Neuronal stem cell (in vitro differentiated cells): ENCODE measurements around the gene SMKR1. TPM values are rescaled to one million over a fixed set of nuclear protein-coding genes. Genes with fewer than 3 reads are reported as not detected.
A peak's percentile ranks its signal among the peaks of the same experiment; 100 is the strongest.

Experiments
- DNase-seq: peaks from one replicate; pipeline ENCODE4 v3.0.0-alpha.2; 2013; ENCODE audit warnings: low spot score
- H2AFZ ChIP-seq: one replicate; pipeline ENCODE4 v1.6.1; 2013; ENCODE audit warnings: mild to moderate bottlenecking, low read length, inconsistent platforms
- H2AK5ac ChIP-seq: 2 replicates; pipeline ENCODE4 v1.6.1; 2013; ENCODE audit warnings: low read depth, mild to moderate bottlenecking, inconsistent platforms, low read length, moderate library complexity, mixed read lengths
- H2BK120ac ChIP-seq: 2 replicates; pipeline ENCODE4 v1.6.1; 2013; ENCODE audit warnings: low read depth, mild to moderate bottlenecking, inconsistent platforms, low read length, moderate library complexity, mixed read lengths
- H2BK12ac ChIP-seq: one replicate; pipeline ENCODE4 v1.6.1; 2013; ENCODE audit warnings: low read length, inconsistent platforms
- H2BK15ac ChIP-seq: 2 replicates; pipeline ENCODE4 v1.6.1; 2013; ENCODE audit warnings: mild to moderate bottlenecking, low read length, inconsistent platforms, mixed read lengths
- H2BK5ac ChIP-seq: one replicate; pipeline ENCODE4 v1.6.1; 2013; ENCODE audit warnings: inconsistent platforms, mild to moderate bottlenecking, low read length, moderate library complexity
- H3K14ac ChIP-seq: one replicate; pipeline ENCODE4 v1.6.1; 2013; ENCODE audit warnings: low read length, inconsistent platforms
- H3K18ac ChIP-seq: 2 replicates; pipeline ENCODE4 v1.6.1; 2013; ENCODE audit warnings: low read length, inconsistent platforms
- H3K23ac ChIP-seq: 2 replicates; pipeline ENCODE4 v1.6.1; 2013; ENCODE audit warnings: low read depth, mild to moderate bottlenecking, mixed read lengths, low read length, inconsistent platforms; ENCODE audit not compliant: poor library complexity
- H3K27ac ChIP-seq: replicated peaks from 3 replicates; pipeline ENCODE4 v1.5.1; 2013; ENCODE audit warnings: low read length, inconsistent platforms
- H3K27me3 ChIP-seq, 3 experiments: 2 replicates each; pipeline ENCODE4 v1.6.1; 2013; ENCODE audit warnings: low read length in 3 of 3, mild to moderate bottlenecking in 2 of 3, inconsistent platforms in 1 of 3, low read depth in 1 of 3, mixed read lengths in 1 of 3, moderate library complexity in 1 of 3; ENCODE audit not compliant: control insufficient read depth in 3 of 3, insufficient read depth in 3 of 3
- H3K36me3 ChIP-seq, 2 donors: replicated peaks in 1 of 2; 2 replicates each; pipeline ENCODE4 v1.6.1; 2013; ENCODE audit warnings: low read length in 2 of 2; ENCODE audit not compliant: control insufficient read depth in 2 of 2, insufficient read depth in 2 of 2
- H3K4ac ChIP-seq: 2 replicates; pipeline ENCODE4 v1.6.1; 2013; ENCODE audit warnings: inconsistent platforms, mild to moderate bottlenecking, low read length, moderate library complexity
- H3K4me1 ChIP-seq, 2 donors: 1 replicate in 1 of 2; 2 replicates in 1 of 2; pipeline ENCODE4 v1.6.1; 2013; ENCODE audit warnings: low read length in 2 of 2, low read depth in 1 of 2; ENCODE audit not compliant: control insufficient read depth in 2 of 2, insufficient read depth in 1 of 2
- H3K4me2 ChIP-seq: one replicate; pipeline ENCODE4 v1.6.1; 2013; ENCODE audit warnings: mild to moderate bottlenecking, low read length, inconsistent platforms; ENCODE audit not compliant: insufficient read depth, poor library complexity, severe bottlenecking
- H3K4me3 ChIP-seq, 2 donors: 2 replicates each; pipeline ENCODE4 v1.5.1; 2013; ENCODE audit warnings: low read length in 2 of 2, mild to moderate bottlenecking in 2 of 2, inconsistent platforms in 1 of 2, moderate library complexity in 1 of 2
- H3K79me1 ChIP-seq: one replicate; pipeline ENCODE4 v1.6.1; 2013; ENCODE audit warnings: low read depth, mild to moderate bottlenecking, inconsistent platforms, low read length, moderate library complexity
- H3K9ac ChIP-seq: one replicate; pipeline ENCODE4 v1.6.1; 2013; ENCODE audit warnings: mild to moderate bottlenecking, low read depth, low read length, inconsistent platforms; ENCODE audit not compliant: poor library complexity
- H3K9me3 ChIP-seq, 2 donors: replicated peaks in 1 of 2; 2 replicates each; pipeline versions ENCODE3 to v1.6.1; 2013; ENCODE audit warnings: low read length in 2 of 2, mild to moderate bottlenecking in 2 of 2, inconsistent platforms in 1 of 2, low read depth in 1 of 2, mixed read lengths in 1 of 2, moderate library complexity in 1 of 2; ENCODE audit not compliant: control insufficient read depth in 2 of 2, insufficient read depth in 1 of 2
- H4K8ac ChIP-seq: one replicate; pipeline ENCODE4 v1.6.1; 2013; ENCODE audit warnings: low read depth, mild to moderate bottlenecking, inconsistent platforms, low read length, moderate library complexity
- H4K91ac ChIP-seq: one replicate; pipeline ENCODE4 v1.6.1; 2013; ENCODE audit warnings: low read length, low read depth, mild to moderate bottlenecking, inconsistent platforms; ENCODE audit not compliant: poor library complexity
- WGBS, 2 donors: extraction: QIAGEN DNeasy Blood & Tissue Kit; methylation state at CpG; one replicate each; pipeline ENCODE4 v1.1.7; 2013; ENCODE audit warnings: missing lambda C conversion rate in 2 of 2, mixed read lengths in 1 of 2; ENCODE audit not compliant: insufficient read length in 2 of 2, insufficient replicate concordance in 1 of 2; ENCODE audit errors: extremely low coverage in 2 of 2; 5-methylcytosine and 5-hydroxymethylcytosine counted together
- small RNA-seq: library from polyadenylated mRNA; stranded (forward); fragments of <200 nt; extraction: miRNeasy Mini kit (QIAGEN cat#:217004); gene quantifications from one replicate; pipeline ENCODE3, GENCODE V24; 2013; ENCODE audit not compliant: insufficient read depth

Gene SMKR1

DNA sequence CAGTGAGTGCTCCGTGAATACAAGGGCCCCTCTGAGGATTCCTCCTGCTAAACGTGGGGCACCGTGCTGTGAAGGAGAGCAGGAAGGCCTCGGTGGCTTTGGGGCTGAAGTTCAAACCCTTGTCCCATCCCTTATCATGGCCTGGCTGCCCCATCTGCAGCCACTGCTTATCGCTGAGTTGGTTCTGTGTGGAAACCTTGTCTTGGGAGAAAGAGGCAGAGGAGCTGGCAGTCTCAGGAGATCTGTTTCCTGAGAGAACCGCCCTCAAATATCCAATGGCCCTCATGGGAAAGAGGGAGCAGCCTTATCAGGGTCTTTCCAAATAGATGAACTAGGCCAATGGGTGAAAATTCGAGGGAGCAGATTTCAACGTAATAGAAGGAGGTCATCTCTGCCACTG lies 57.2 kb downstream of the SMKR1 start:
- Histone ChIP-seq H3K14ac (no peak overlapping the region), H3K4me3 (no peak overlapping the region), H3K4me2 (no peak overlapping the region), H3K18ac (no peak overlapping the region), H3K79me1 (no peaks in the 10 kb centered on the region), H3K9me3 (no peaks in the 10 kb centered on the region), H3K27me3 (peaks cover 0 to 48% (median 0%) of the 10 kb centered on the region in 3 experiments), H3K23ac (no peak overlapping the region), H3K4me1 (peaks cover 2 to 5% of the 10 kb centered on the region in 2 donors), H2AFZ (no peak overlapping the region), H2AK5ac (no peak overlapping the region), H3K27ac (no peak overlapping the region), H4K8ac (no peak overlapping the region), H3K4ac (no peak overlapping the region), H2BK15ac (no peak overlapping the region), H2BK5ac (no peak overlapping the region), H3K36me3 (no peaks in the 10 kb centered on the region), H3K9ac (no peak overlapping the region), H4K91ac (no peak overlapping the region), H2BK120ac (no peak overlapping the region), H2BK12ac (no peak overlapping the region)
- WGBS, 2 donors = no CpG with 5 or more reads among the region's 8 CpGs
- DNase-seq = no peak

- no peaks in the 10 kb centered on the region for H3K9me3 ChIP-seq
- H3K18ac ChIP-seq = no peak overlapping the region
- no peaks in the 10 kb centered on the region for H3K79me1 ChIP-seq
- H2AK5ac ChIP-seq = no peak overlapping the region
- no peak overlapping the region for H3K27ac ChIP-seq
- no peak overlapping the region for H2BK120ac ChIP-seq
- H4K8ac ChIP-seq = no peak overlapping the region
- H3K9ac ChIP-seq = no peak overlapping the region
- no peaks in the 10 kb centered on the region for H3K36me3 ChIP-seq
- H2BK5ac ChIP-seq = no peak overlapping the region
- H3K27me3 ChIP-seq = peaks cover 0 to 48% (median 0%) of the 10 kb centered on the region in 3 experiments
- peak overlapping the region; percentile 8 for H2AFZ ChIP-seq
- DNase-seq = no peak
- no peak overlapping the region for H2BK12ac ChIP-seq
- H3K4me1 ChIP-seq = peaks cover 2 to 5% of the 10 kb centered on the region in 2 donors
- H3K14ac ChIP-seq = no peak overlapping the region
- no peak overlapping the region for H2BK15ac ChIP-seq
- no peak overlapping the region for H3K4me2 ChIP-seq
- H3K23ac ChIP-seq = no peak overlapping the region
- no CpG with 5 or more reads among the region's 5 CpGs for WGBS, 2 donors
- H4K91ac ChIP-seq = no peak overlapping the region
- no peak overlapping the region for H3K4me3 ChIP-seq
- no peak overlapping the region for H3K4ac ChIP-seq
Observed at GRCh38 chr7:129560831-129561230, 58.5 kb downstream of the SMKR1 start.

- H2AFZ ChIP-seq = peak overlapping the region; percentile 54
- H2BK5ac ChIP-seq = no peak overlapping the region
- H3K4me1 ChIP-seq = peaks cover 2 to 3% of the 10 kb centered on the region in 2 donors
- no peak overlapping the region for H3K4me3 ChIP-seq
- H3K4ac ChIP-seq = no peak overlapping the region
- no peaks in the 10 kb centered on the region for H3K9me3 ChIP-seq
- H3K79me1 ChIP-seq = no peaks in the 10 kb centered on the region
- H2BK15ac ChIP-seq = no peak overlapping the region
- no peak overlapping the region for H2BK12ac ChIP-seq
- no peak overlapping the region for H3K23ac ChIP-seq
- H3K4me2 ChIP-seq = no peak overlapping the region
- no peak overlapping the region for H2AK5ac ChIP-seq
- no peak overlapping the region for H4K91ac ChIP-seq
- no peak overlapping the region for H4K8ac ChIP-seq
- H3K36me3 ChIP-seq = no peaks in the 10 kb centered on the region
- H3K18ac ChIP-seq = no peak overlapping the region
- H3K27ac ChIP-seq = no peak overlapping the region
- H3K27me3 ChIP-seq = peaks cover 0 to 44% (median 0%) of the 10 kb centered on the region in 3 experiments
- no CpG with 5 or more reads among the region's 12 CpGs for WGBS, 2 donors
- no peak overlapping the region for H3K14ac ChIP-seq
- DNase-seq = no peak
- H3K9ac ChIP-seq = no peak overlapping the region
- no peak overlapping the region for H2BK120ac ChIP-seq
Observed at GRCh38 chr7:129561677-129562359, 59.5 kb downstream of the SMKR1 start.

Small RNAs within 50 kb of the gene (small RNA-seq; reads per million reads assigned to genes)
- gene RNU1-72P = not detected
- not detected for gene SNRPGP3
